HEK293 (cell line): ENCODE results near the gene KITLG.
A peak's percentile ranks its signal among the peaks of the same experiment; 100 is the strongest.

Experiments
- BCL11B ChIP-seq: fragments of 450-650 bp; formaldehyde crosslinking; IDR thresholded peaks from 2 replicates; pipeline ENCODE4 v1.5.1; 2016; ENCODE audit warnings: low read depth, missing biosample characterization, missing genetic modification characterization
- ELK4 ChIP-seq: IDR thresholded peaks from 2 replicates; pipeline ENCODE4 v1.6.1; 2011; ENCODE audit warnings: mild to moderate bottlenecking, low read depth, low read length, borderline replicate concordance
- INSM2 ChIP-seq: fragments of 450-650 bp; formaldehyde crosslinking; IDR thresholded peaks from 2 replicates; pipeline ENCODE4 v1.5.1; 2016; ENCODE audit warnings: missing biosample characterization, missing genetic modification characterization
- KLF1 ChIP-seq: fragments of 450-650 bp; formaldehyde crosslinking; IDR thresholded peaks from 2 replicates; pipeline ENCODE4 v1.5.1; 2016; ENCODE audit warnings: missing biosample characterization, missing genetic modification characterization
- PRDM1 ChIP-seq: fragments of 450-650 bp; formaldehyde crosslinking; IDR thresholded peaks from 2 replicates; pipeline ENCODE4; 2016; ENCODE audit warnings: missing biosample characterization, missing genetic modification characterization
- PRDM10 ChIP-seq: fragments of 450-650 bp; formaldehyde crosslinking; IDR thresholded peaks from 2 replicates; pipeline ENCODE4 v1.5.1; 2016; ENCODE audit warnings: missing biosample characterization, missing genetic modification characterization
- SCRT1 ChIP-seq: fragments of 450-650 bp; formaldehyde crosslinking; IDR thresholded peaks from 2 replicates; pipeline ENCODE4 v1.5.1; 2016; ENCODE audit warnings: missing biosample characterization, missing genetic modification characterization, borderline replicate concordance
- YY2 ChIP-seq: fragments of 450-650 bp; formaldehyde crosslinking; IDR thresholded peaks from 2 replicates; pipeline ENCODE4 v1.5.1; 2016; ENCODE audit warnings: missing biosample characterization, missing genetic modification characterization
- ZBTB20 ChIP-seq: fragments of 450-650 bp; formaldehyde crosslinking; IDR thresholded peaks from 2 replicates; pipeline ENCODE4 v1.5.1; 2016; ENCODE audit warnings: missing biosample characterization, missing genetic modification characterization
- ZBTB49 ChIP-seq: fragments of 450-650 bp; formaldehyde crosslinking; IDR thresholded peaks from 2 replicates; pipeline ENCODE4 v1.5.1; 2016; ENCODE audit warnings: missing biosample characterization, missing genetic modification characterization, low read depth
- ZNF121 ChIP-seq: fragments of 450-650 bp; formaldehyde crosslinking; IDR thresholded peaks from 2 replicates; pipeline ENCODE4 v1.5.1; 2016; ENCODE audit warnings: missing biosample characterization, missing genetic modification characterization
- ZNF155 ChIP-seq: fragments of 450-650 bp; formaldehyde crosslinking; IDR thresholded peaks from 2 replicates; pipeline ENCODE4 v1.5.1; 2016; ENCODE audit warnings: missing biosample characterization, missing genetic modification characterization
- ZNF18 ChIP-seq: fragments of 450-650 bp; formaldehyde crosslinking; IDR thresholded peaks from 2 replicates; pipeline ENCODE4 v1.5.1; 2016; ENCODE audit warnings: missing biosample characterization, missing genetic modification characterization
- ZNF239 ChIP-seq: fragments of 450-650 bp; formaldehyde crosslinking; IDR thresholded peaks from 2 replicates; pipeline ENCODE4 v1.5.1; 2016; ENCODE audit warnings: missing biosample characterization, missing genetic modification characterization
- ZNF26 ChIP-seq: fragments of 450-650 bp; formaldehyde crosslinking; IDR thresholded peaks from 2 replicates; pipeline ENCODE4 v1.5.1; 2016; ENCODE audit warnings: missing biosample characterization, missing genetic modification characterization
- ZNF292 ChIP-seq: fragments of 450-650 bp; formaldehyde crosslinking; IDR thresholded peaks from 2 replicates; pipeline ENCODE4 v1.5.1; 2016; ENCODE audit warnings: low read depth, missing biosample characterization, missing genetic modification characterization, borderline replicate concordance
- ZNF416 ChIP-seq: fragments of 450-650 bp; formaldehyde crosslinking; IDR thresholded peaks from 2 replicates; pipeline ENCODE4 v1.5.1; 2016; ENCODE audit warnings: missing biosample characterization, missing genetic modification characterization
- ZNF473 ChIP-seq: fragments of 450-650 bp; formaldehyde crosslinking; IDR thresholded peaks from 2 replicates; pipeline ENCODE4 v1.5.1; 2017; ENCODE audit warnings: missing biosample characterization, missing genetic modification characterization
- ZNF514 ChIP-seq: fragments of 450-650 bp; formaldehyde crosslinking; IDR thresholded peaks from 2 replicates; pipeline ENCODE4 v1.5.1; 2016; ENCODE audit warnings: missing biosample characterization, missing genetic modification characterization
- ZNF623 ChIP-seq: fragments of 450-650 bp; formaldehyde crosslinking; IDR thresholded peaks from 2 replicates; pipeline ENCODE4 v1.5.1; 2016; ENCODE audit warnings: missing biosample characterization, missing genetic modification characterization
- ZNF654 ChIP-seq: fragments of 450-650 bp; formaldehyde crosslinking; IDR thresholded peaks from 2 replicates; pipeline ENCODE4 v1.5.1; 2016; ENCODE audit warnings: low read depth, missing biosample characterization, missing genetic modification characterization
- ZNF692 ChIP-seq: fragments of 450-650 bp; formaldehyde crosslinking; IDR thresholded peaks from 2 replicates; pipeline ENCODE4 v1.5.1; 2016; ENCODE audit warnings: missing biosample characterization, missing genetic modification characterization
- ZNF776 ChIP-seq: fragments of 450-650 bp; formaldehyde crosslinking; IDR thresholded peaks from 2 replicates; pipeline ENCODE4 v1.5.0; 2017; ENCODE audit warnings: missing biosample characterization, missing genetic modification characterization, borderline replicate concordance
- ZSCAN4 ChIP-seq: fragments of 450-650 bp; formaldehyde crosslinking; IDR thresholded peaks from 2 replicates; pipeline ENCODE4 v1.5.1; 2017; ENCODE audit warnings: missing biosample characterization, missing genetic modification characterization

The KITLG gene

GRCh38 chr12:88580051-88580871 lies at the start of gene KITLG (continued):
- TF ChIP-seq ZNF18 (tag by site-specific recombination), result no peak
- no peak for TF ChIP-seq ZNF473 (tag by site-specific recombination)
- peak; percentile 99 for TF ChIP-seq ZBTB20 (tag by site-specific recombination)
- no peak for TF ChIP-seq BCL11B (tag by site-specific recombination)
- no peak for TF ChIP-seq ZNF514 (tag by site-specific recombination)
- TF ChIP-seq INSM2 (tag by site-specific recombination), result no peak
- no peak for TF ChIP-seq SCRT1 (tag by site-specific recombination)
- no peak for TF ChIP-seq ZNF239 (tag by site-specific recombination)
- TF ChIP-seq ZNF292 (tag by site-specific recombination), result no peak
- TF ChIP-seq KLF1, result no peak
- TF ChIP-seq ZSCAN4 (tag by site-specific recombination), result no peak
- TF ChIP-seq PRDM10 (tag by site-specific recombination), result peak; percentile 86
- no peak for TF ChIP-seq ZNF776 (tag by site-specific recombination)
- TF ChIP-seq ZNF416 (tag by site-specific recombination), result no peak
- no peak for TF ChIP-seq ZNF654
- no peak for TF ChIP-seq ZNF692 (tag by site-specific recombination)
- no peak for TF ChIP-seq ZNF26 (tag by site-specific recombination)
- no peak for TF ChIP-seq ZBTB49 (tag by site-specific recombination)
- no peak for TF ChIP-seq ZNF155
- TF ChIP-seq ZNF121 (tag by site-specific recombination), result peak; percentile 67; the same call in 1 of the 2 replicates
- no peak for TF ChIP-seq PRDM1
- no peak for TF ChIP-seq ZNF623 (tag by site-specific recombination)
- no peak for TF ChIP-seq ELK4
- no peak for TF ChIP-seq YY2 (tag by site-specific recombination)
